ENCODE data around the gene NPDC1.

GRCh38 chr9:137058521-137059234, 12.7 kb upstream of the NPDC1 start:
- TF ChIP-seq, protein P1, sequence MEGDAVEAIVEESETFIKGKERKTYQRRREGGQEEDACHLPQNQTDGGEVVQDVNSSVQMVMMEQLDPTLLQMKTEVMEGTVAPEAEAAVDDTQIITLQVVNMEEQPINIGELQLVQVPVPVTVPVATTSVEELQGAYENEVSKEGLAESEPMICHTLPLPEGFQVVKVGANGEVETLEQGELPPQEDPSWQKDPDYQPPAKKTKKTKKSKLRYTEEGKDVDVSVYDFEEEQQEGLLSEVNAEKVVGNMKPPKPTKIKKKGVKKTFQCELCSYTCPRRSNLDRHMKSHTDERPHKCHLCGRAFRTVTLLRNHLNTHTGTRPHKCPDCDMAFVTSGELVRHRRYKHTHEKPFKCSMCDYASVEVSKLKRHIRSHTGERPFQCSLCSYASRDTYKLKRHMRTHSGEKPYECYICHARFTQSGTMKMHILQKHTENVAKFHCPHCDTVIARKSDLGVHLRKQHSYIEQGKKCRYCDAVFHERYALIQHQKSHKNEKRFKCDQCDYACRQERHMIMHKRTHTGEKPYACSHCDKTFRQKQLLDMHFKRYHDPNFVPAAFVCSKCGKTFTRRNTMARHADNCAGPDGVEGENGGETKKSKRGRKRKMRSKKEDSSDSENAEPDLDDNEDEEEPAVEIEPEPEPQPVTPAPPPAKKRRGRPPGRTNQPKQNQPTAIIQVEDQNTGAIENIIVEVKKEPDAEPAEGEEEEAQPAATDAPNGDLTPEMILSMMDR (IDR thresholded peaks at IDR 0.05; ENCODE audit: low read length) = no peak
- TF ChIP-seq EZH2 (optimal IDR thresholded peaks at IDR 0.05; ENCODE audit: low read depth, low read length) = no peak
